H1 (cell line): ENCODE data around the gene RPRD1A. TPM values are rescaled to one million over a fixed set of nuclear protein-coding genes. Genes with fewer than 3 reads are reported as not detected.

Source experiments
- CTCF ChIA-PET: fragments of 300-600 bp; sonication (Branson Sonifier 250); formaldehyde crosslinking; loops from one replicate; lab custom pipeline; 2021; ENCODE audit not compliant: partially characterized antibody; lab: Charles Lee
- POLR2A ChIA-PET: fragments of 300-600 bp; sonication (Branson Sonifier 250); formaldehyde crosslinking; loops from one replicate; lab custom pipeline; 2021; ENCODE audit warnings: inconsistent platforms; ENCODE audit not compliant: partially characterized antibody; lab: Charles Lee
- DNase-seq, 2 experiments: peaks; one replicate each; pipeline versions ENCODE4 v3.0.0 to v3.0.0-alpha.2; 2010 to 2022; ENCODE audit warnings: low spot score in 2 of 2, low read depth in 1 of 2, mixed read lengths in 1 of 2
- FAIRE-seq: peaks from 2 replicates; lab custom pipeline; 2011; peaks lifted over from hg19 to GRCh38; lab: Jason Lieb, UNC
- H2AFZ ChIP-seq: 2 replicates; pipeline ENCODE4 v1.8.1; 2012; ENCODE audit warnings: low read length, inconsistent platforms
- H2AK5ac ChIP-seq: 2 replicates; pipeline ENCODE4 v1.6.1; 2013; ENCODE audit warnings: low read depth, low read length
- H2BK120ac ChIP-seq: replicated peaks from 2 replicates; pipeline ENCODE3; 2013; ENCODE audit warnings: low read depth, low read length, inconsistent platforms
- H2BK12ac ChIP-seq: 2 replicates; pipeline ENCODE4 v1.6.1; 2013; ENCODE audit warnings: low read depth, low read length
- H2BK15ac ChIP-seq: 2 replicates; pipeline ENCODE4 v1.6.1; 2013; ENCODE audit warnings: low read length
- H2BK20ac ChIP-seq: 2 replicates; pipeline ENCODE4 v1.6.1; 2013; ENCODE audit warnings: low read length
- H2BK5ac ChIP-seq: 2 replicates; pipeline ENCODE4 v1.6.1; 2013; ENCODE audit warnings: low read depth, low read length
- H3K14ac ChIP-seq: 2 replicates; pipeline ENCODE4 v1.6.1; 2013; ENCODE audit warnings: inconsistent platforms; ENCODE audit not compliant: insufficient read length
- H3K18ac ChIP-seq: 2 replicates; pipeline ENCODE4 v1.6.1; 2013; ENCODE audit warnings: low read length; ENCODE audit errors: extremely low read depth
- H3K23ac ChIP-seq: 2 replicates; pipeline ENCODE4 v1.6.1; 2013; ENCODE audit warnings: inconsistent platforms; ENCODE audit not compliant: insufficient read length
- H3K23me2 ChIP-seq: 2 replicates; pipeline ENCODE4 v1.6.1; 2013; ENCODE audit warnings: low read depth, low read length
- H3K27ac ChIP-seq: 2 replicates; pipeline ENCODE4 v1.6.1; 2011; ENCODE audit warnings: low read depth, low read length, inconsistent platforms
- H3K27me3 ChIP-seq, 4 experiments: replicated peaks in 1 of 4; 1 replicate in 1 of 4; 2 replicates in 3 of 4; pipeline versions ENCODE4 v1.6.1 to v1.8.1; 2011 to 2013; ENCODE audit warnings: low read length in 3 of 4, mild to moderate bottlenecking in 3 of 4, inconsistent platforms in 2 of 4, mixed read lengths in 2 of 4, moderate library complexity in 1 of 4; ENCODE audit not compliant: control insufficient read depth in 3 of 4, insufficient read depth in 3 of 4; ENCODE audit errors: extremely low read depth in 1 of 4
- H3K36me3 ChIP-seq, 4 experiments: 2 replicates each; pipeline versions ENCODE4 v1.6.1 to v1.8.1; 2011 to 2013; ENCODE audit warnings: mild to moderate bottlenecking in 4 of 4, low read length in 3 of 4, moderate library complexity in 2 of 4, control low read depth in 1 of 4, inconsistent platforms in 1 of 4; ENCODE audit not compliant: insufficient read depth in 4 of 4, control insufficient read depth in 2 of 4
- H3K4ac ChIP-seq: replicated peaks from 2 replicates; pipeline ENCODE3; 2013; ENCODE audit warnings: low read length, low read depth, mixed read lengths, inconsistent platforms; ENCODE audit not compliant: insufficient read length
- H3K4me1 ChIP-seq, 4 experiments: replicated peaks in 1 of 4; 1 replicate in 1 of 4; 2 replicates in 3 of 4; pipeline versions ENCODE4 v1.6.1 to v1.8.1; 2011 to 2013; ENCODE audit warnings: low read length in 3 of 4, inconsistent platforms in 2 of 4, mixed read lengths in 1 of 4; ENCODE audit not compliant: insufficient read depth in 4 of 4, control insufficient read depth in 3 of 4
- H3K4me2 ChIP-seq, 2 experiments: 2 replicates each; pipeline versions ENCODE4 v1.6.1 to v1.8.1; 2011 to 2013; ENCODE audit warnings: low read depth in 2 of 2, low read length in 2 of 2, control low read depth in 1 of 2, inconsistent platforms in 1 of 2, mild to moderate bottlenecking in 1 of 2; ENCODE audit not compliant: insufficient read depth in 1 of 2
- H3K4me3 ChIP-seq, 4 experiments: fragments of 200-600, 300-600 bp in 1 of 4; sonication (generic), shearing (Covaris generic), sonication (Bioruptor Twin) in 1 of 4; 2 replicates each; pipeline versions ENCODE4 v1.5.1 to v1.8.1; 2011 to 2016; ENCODE audit warnings: low read length in 4 of 4, low read depth in 3 of 4, control low read depth in 2 of 4, inconsistent platforms in 2 of 4, mild to moderate bottlenecking in 2 of 4, mixed read lengths in 1 of 4, moderate library complexity in 1 of 4; ENCODE audit not compliant: insufficient read depth in 2 of 4; ENCODE audit errors: extremely low read depth in 1 of 4
- H3K56ac ChIP-seq: replicated peaks from 2 replicates; pipeline ENCODE3; 2013; ENCODE audit warnings: low read depth, mild to moderate bottlenecking, mixed read lengths, low read length, inconsistent platforms; ENCODE audit not compliant: insufficient read length
- H3K79me1 ChIP-seq: 2 replicates; pipeline ENCODE4 v1.6.1; 2013; ENCODE audit warnings: low read depth, low read length, control low read depth
- H3K79me2 ChIP-seq, 2 experiments: 2 replicates each; pipeline versions ENCODE4 v1.6.1 to v1.8.1; 2012 to 2013; ENCODE audit warnings: low read length in 2 of 2, mild to moderate bottlenecking in 2 of 2, inconsistent platforms in 1 of 2; ENCODE audit not compliant: insufficient read depth in 2 of 2, control insufficient read depth in 1 of 2
- H3K9ac ChIP-seq, 4 experiments: replicated peaks in 1 of 4; 1 replicate in 1 of 4; 2 replicates in 3 of 4; pipeline versions ENCODE4 v1.6.1 to v1.8.1; 2011 to 2013; ENCODE audit warnings: low read depth in 3 of 4, low read length in 3 of 4, control low read depth in 2 of 4, mild to moderate bottlenecking in 2 of 4, moderate library complexity in 2 of 4, inconsistent platforms in 1 of 4; ENCODE audit errors: extremely low read depth in 1 of 4
- H3K9me3 ChIP-seq, 2 experiments: 2 replicates each; pipeline versions ENCODE4 v1.6.1 to v1.8.1; 2012 to 2013; ENCODE audit warnings: mild to moderate bottlenecking in 2 of 2, moderate library complexity in 2 of 2, control low read depth in 1 of 2, inconsistent platforms in 1 of 2, low read depth in 1 of 2, low read length in 1 of 2, mixed read lengths in 1 of 2; ENCODE audit not compliant: insufficient read depth in 2 of 2
- H4K20me1 ChIP-seq, 2 experiments: replicated peaks in 1 of 2; 2 replicates each; pipeline versions ENCODE3 to v1.8.1; 2011 to 2013; ENCODE audit warnings: inconsistent platforms in 2 of 2, low read length in 2 of 2, mild to moderate bottlenecking in 1 of 2; ENCODE audit not compliant: insufficient read depth in 2 of 2, control insufficient read depth in 1 of 2
- H4K5ac ChIP-seq: 2 replicates; pipeline ENCODE4 v1.6.1; 2013; ENCODE audit warnings: low read length, low read depth, mixed read lengths, inconsistent platforms; ENCODE audit not compliant: insufficient read length
- H4K8ac ChIP-seq: 2 replicates; pipeline ENCODE4 v1.8.0; 2013; ENCODE audit warnings: mild to moderate bottlenecking, moderate library complexity, low read length, inconsistent platforms; ENCODE audit not compliant: insufficient read depth; ENCODE audit errors: extremely low read depth
- H4K91ac ChIP-seq: replicated peaks from 2 replicates; pipeline ENCODE3; 2013; ENCODE audit warnings: low read length, mixed read lengths, inconsistent platforms; ENCODE audit not compliant: insufficient read length
- CHD2 ChIP-seq: IDR thresholded peaks from 2 replicates; pipeline ENCODE4 v1.6.1; 2012; ENCODE audit warnings: low read length, improper control_type of control experiment
- EGR1 ChIP-seq: IDR thresholded peaks from 2 replicates; pipeline ENCODE4 v1.6.1; 2011; ENCODE audit warnings: low read depth, low read length, borderline replicate concordance
- EZH2 ChIP-seq: fragments of 200-600 bp; sonication (generic); IDR thresholded peaks from 2 replicates; pipeline ENCODE4 v1.7.1; 2012; ENCODE audit warnings: low read depth, mild to moderate bottlenecking, moderate library complexity, low read length, inconsistent platforms; ENCODE audit not compliant: severe bottlenecking
- KDM4A ChIP-seq: IDR thresholded peaks from one replicate; pipeline ENCODE4 v1.7.1; 2012; ENCODE audit warnings: low read depth, mild to moderate bottlenecking, moderate library complexity, low read length, inconsistent platforms; ENCODE audit not compliant: severe bottlenecking
- MAFK ChIP-seq: IDR thresholded peaks from 2 replicates; pipeline ENCODE4 v1.6.1; 2012; ENCODE audit warnings: low read depth, mild to moderate bottlenecking, improper control_type of control experiment, low read length
- PHF8 ChIP-seq: fragments of 200-600 bp; sonication (generic); conservative IDR thresholded peaks from 2 replicates; pipeline ENCODE4 v1.7.1; 2012; ENCODE audit warnings: low read depth, mild to moderate bottlenecking, inconsistent platforms, low read length, moderate library complexity
- POLR2AphosphoS5 ChIP-seq: IDR thresholded peaks from 2 replicates; pipeline ENCODE4 v1.6.1; 2011; ENCODE audit warnings: low read depth, low read length
- POU5F1 ChIP-seq: IDR thresholded peaks from 2 replicates; pipeline ENCODE4 v1.6.1; 2011; ENCODE audit warnings: low read depth, mild to moderate bottlenecking, low read length, moderate library complexity
- RFX5 ChIP-seq: IDR thresholded peaks from 2 replicates; pipeline ENCODE4 v1.6.1; 2011; ENCODE audit warnings: low read depth, low read length, improper control_type of control experiment, borderline replicate concordance
- SIX5 ChIP-seq: IDR thresholded peaks from 2 replicates; pipeline ENCODE4 v1.6.1; 2011; ENCODE audit warnings: mild to moderate bottlenecking, low read depth, low read length
- SP4 ChIP-seq: IDR thresholded peaks from 2 replicates; pipeline ENCODE4 v1.6.1; 2012; ENCODE audit warnings: low read length, inconsistent platforms
- SRF ChIP-seq: IDR thresholded peaks from 2 replicates; pipeline ENCODE4 v1.6.1; 2011; ENCODE audit warnings: mild to moderate bottlenecking, low read depth, low read length, moderate library complexity
- SUZ12 ChIP-seq: fragments of 200-600 bp; sonication (generic); IDR thresholded peaks from 2 replicates; pipeline ENCODE4 v1.6.1; 2012; ENCODE audit warnings: mild to moderate bottlenecking, inconsistent platforms, low read length, moderate library complexity, mixed read lengths
- TAF1 ChIP-seq: IDR thresholded peaks from 2 replicates; pipeline ENCODE4 v1.6.1; 2011; ENCODE audit warnings: mild to moderate bottlenecking, low read depth, low read length
- ZNF274 ChIP-seq: IDR thresholded peaks from 2 replicates; pipeline ENCODE4 v1.7.0; 2012; ENCODE audit warnings: low read length, borderline replicate concordance; ENCODE audit errors: extremely low read depth
- WGBS, 2 experiments: shearing (Covaris generic) in 1 of 2; methylation state at CpG; one replicate each; pipeline versions ENCODE4 v1.1.6 to v1.1.7; 2013 to 2015; ENCODE audit warnings: low lambda C conversion rate in 2 of 2, mixed read lengths in 2 of 2, inconsistent platforms in 1 of 2, low coverage in 1 of 2, missing lambda C conversion rate in 1 of 2; ENCODE audit not compliant: insufficient replicate concordance in 2 of 2, insufficient coverage in 1 of 2, insufficient read length in 1 of 2; ENCODE audit errors: extremely low coverage in 1 of 2, missing lambda C conversion rate in 1 of 2; 5-methylcytosine and 5-hydroxymethylcytosine counted together
- polyA plus RNA-seq, 7 experiments: library from polyadenylated mRNA; depleted of rRNA in 3 of 7; stranded (reverse) in 5 of 7; unstranded in 2 of 7; fragments of >200 nt in 5 of 7; fragments of 200-250 nt in 2 of 7; gene quantifications; 1 replicate in 5 of 7; 2 replicates in 1 of 7; 4 replicates in 1 of 7; pipeline versions ENCODE4 v1.2.1 to v1.2.3, GENCODE V29; 2011 to 2013; ENCODE audit warnings: missing spikeins in 2 of 7, mixed read lengths in 2 of 7
- total RNA-seq: library from RNA; stranded (reverse); fragmentation: NEBNext Ultra II Directional; extraction: Animal tissue kit (Norgen Biotek cat#: 25700); gene quantifications from 2 replicates; pipeline ENCODE4 v1.2.1, GENCODE V29; 2021

The RPRD1A gene
- total and polyA plus RNA-seq, 2 of the 8 experiments (the other 6 are each of a cell fraction or from before 2014, with no cell fraction given): 40.5 to 106 TPM

GRCh38 chr18:35949090-35949489 is 118.3 kb downstream of the RPRD1A start:
- Histone ChIP-seq H3K14ac (no peak overlapping the region), H3K36me3 (peaks cover 0 to 11% (median 2%) of the 10 kb centered on the region in 4 experiments; a peak in 2 of 8 replicates), H3K23me2 (peaks cover 4% of the 10 kb centered on the region; the same call in 1 of the 2 replicates), H3K4me3 (peak overlapping the region; percentile 75 to 87 (median 80); a peak in 7 of 8 replicates), H3K4ac (no peak overlapping the region), H3K79me1 (0 out of 2 replicates have a peak, but pooled peaks cover 10% of the 10 kb centered on the region), H3K56ac (no peak overlapping the region), H4K20me1 (peaks cover 0 to 2% of the 10 kb centered on the region in 2 experiments), H3K4me2 (peak overlapping the region; percentile 91 to 99), H2BK12ac (no peak overlapping the region), H2BK20ac (no peak overlapping the region), H3K9ac (peak overlapping the region in 1 of 4 experiments; percentile 33; a peak in 1 of 7 replicates), H2AK5ac (no peak overlapping the region), H3K23ac (no peak overlapping the region), H3K18ac (no peak overlapping the region), H2BK5ac (no peak overlapping the region), H3K9me3 (0 out of 4 replicates have a peak, but pooled peaks cover 0 to 4% of the 10 kb centered on the region in 2 experiments), H4K8ac (no peak overlapping the region), H4K91ac (no peak overlapping the region), H3K27ac (no peak overlapping the region), H2AFZ (no peak overlapping the region), H2BK120ac (no peak overlapping the region), H4K5ac (no peak overlapping the region), H3K27me3 (no peaks in the 10 kb centered on the region), H3K4me1 (peaks cover 0 to 7% (median 2%) of the 10 kb centered on the region in 4 experiments; a peak in 4 of 7 replicates), H2BK15ac (no peak overlapping the region), H3K79me2 (peaks cover 0 to 40% of the 10 kb centered on the region in 2 experiments; a peak in 3 of 4 replicates)
- ChIA-PET CTCF (interaction anchor here (0.9 to 6.1 kb wide), 10 partner anchors 10 to 176 kb away, joined by 3 to 78 read pairs (median 6); no protein-coding TSS in a partner anchor), POLR2A (no interaction called here)
- FAIRE-seq (no peak), DNase-seq (no peak)
- 77% methylated on average over 6 of the region's 6 CpGs; no CpG with 5 or more reads in 1 of the 2 experiments for WGBS, 2 experiments
- TF ChIP-seq TAF1: no peak
- no peak for TF ChIP-seq SIX5
- no peak for TF ChIP-seq SUZ12
- no peak for TF ChIP-seq CHD2
- no peak for TF ChIP-seq EGR1
- TF ChIP-seq SRF: no peak
- no peak for TF ChIP-seq EZH2
- no peak for TF ChIP-seq POLR2AphosphoS5
- TF ChIP-seq POU5F1: no peak
- no peak for TF ChIP-seq KDM4A
- TF ChIP-seq SP4: no peak
- no peak for TF ChIP-seq MAFK
- TF ChIP-seq PHF8: no peak
- no peak for TF ChIP-seq RFX5
- no peak for TF ChIP-seq ZNF274
